GM21390 (cell line): ENCODE measurements around the gene NPSR1.
"Not testable (repeated sequence)": the region's sequence is repeated elsewhere in the genome, so short reads cannot be mapped to it uniquely, and the experiment has no call there.

Experiments used
- ATAC-seq: cut with Tn5 transposase; IDR thresholded peaks from one replicate; pipeline ENCODE4 v1.9.1; 2021; ENCODE audit not compliant: unreplicated experiment

Gene NPSR1

GRCh38 chr7:34832020-34832419 lies 174.0 kb downstream of the NPSR1 start:
- no peak for ATAC-seq

GRCh38 chr7:34835901-34836600 lies 178.0 kb downstream of the NPSR1 start:
- ATAC-seq, result no peak

GRCh38 chr7:34837316-34837715 lies 179.3 kb downstream of the NPSR1 start:
- ATAC-seq, result no peak

- no peak for ATAC-seq
These were observed 179.8 kb downstream of the NPSR1 start for GRCh38 chr7:34837801-34838201.

- ATAC-seq, result no peak
These were observed 180.3 kb downstream of the NPSR1 start for GRCh38 chr7:34838329-34838728.

- no peak for ATAC-seq
These were observed 181.6 kb downstream of the NPSR1 start for GRCh38 chr7:34839645-34840044.

GRCh38 chr7:34840176-34840785 lies 182.3 kb downstream of the NPSR1 start:
- no peak for ATAC-seq

GRCh38 chr7:34841326-34841725 lies 183.3 kb downstream of the NPSR1 start:
- ATAC-seq, result no peak

GRCh38 chr7:34842782-34843181 lies 184.8 kb downstream of the NPSR1 start:
- no peak for ATAC-seq

GRCh38 chr7:34844406-34844805 lies 186.4 kb downstream of the NPSR1 start:
- no peak for ATAC-seq

- no peak for ATAC-seq
These were observed 187.1 kb downstream of the NPSR1 start for GRCh38 chr7:34844936-34845665.

- ATAC-seq, result no peak
These were observed 187.8 kb downstream of the NPSR1 start for GRCh38 chr7:34845666-34846361.

- no peak for ATAC-seq
These were observed 189.0 kb downstream of the NPSR1 start for GRCh38 chr7:34846976-34847375.

GRCh38 chr7:34848670-34849069 lies 190.7 kb downstream of the NPSR1 start:
- no peak for ATAC-seq

- no peak for ATAC-seq
These were observed 191.3 kb downstream of the NPSR1 start for GRCh38 chr7:34849163-34849960.

GRCh38 chr7:34849986-34850385 lies 192.0 kb downstream of the NPSR1 start:
- ATAC-seq, result no peak

- no peak for ATAC-seq
These were observed 192.7 kb downstream of the NPSR1 start for GRCh38 chr7:34850681-34851080.

GRCh38 chr7:34851431-34851830 lies 193.4 kb downstream of the NPSR1 start:
- no peak for ATAC-seq

GRCh38 chr7:34858444-34858843 lies 200.4 kb downstream of the NPSR1 start:
- not testable (repeated sequence) for ATAC-seq

GRCh38 chr7:34859281-34859680 lies 201.3 kb downstream of the NPSR1 start:
- not testable (repeated sequence) for ATAC-seq

GRCh38 chr7:34866222-34866621 lies 208.2 kb downstream of the NPSR1 start:
- not testable (repeated sequence) for ATAC-seq
